HepG2 (cell line): Measurements from ENCODE around the gene RGS2. TPM values are rescaled to one million over a fixed set of nuclear protein-coding genes. Genes with fewer than 3 reads are reported as not detected.

Experiments
- ATAC-seq: fragments of 200-7000 bp; cut with Tn5 transposase; 3 replicates; pipeline ENCODE4 v1.9.1; 2020; ENCODE audit warnings: mild to moderate bottlenecking, moderate library complexity
- BruUV-seq: library from RNA; stranded (reverse); fragments of 400-500 nt; replicated peaks from 2 replicates; lab custom pipeline; 2021; lab: Mats Ljungman, UMichigan
- CTCF ChIA-PET: fragments of 300-600 bp; formaldehyde crosslinking; extraction: SDS; loops from one replicate; lab custom pipeline; 2021; ENCODE audit warnings: low total read pairs, inconsistent platforms, low intra/inter-chr PET ratio; lab: Yijun Ruan, JAX
- POLR2A ChIA-PET: fragments of 350-600 bp; sonication (Branson Sonifier 250); formaldehyde crosslinking; loops from one replicate; lab custom pipeline; 2020; ENCODE audit warnings: antibody characterized with exemption, inconsistent platforms; lab: Yijun Ruan, JAX
- DNase-seq: peaks from one replicate; pipeline ENCODE4 v3.0.0-alpha.2; 2015; ENCODE audit warnings: low spot score
- FAIRE-seq: peaks from 3 replicates; lab custom pipeline; 2011; peaks lifted over from hg19 to GRCh38; lab: Jason Lieb, UNC
- H2AFZ ChIP-seq: one replicate; pipeline ENCODE4 v1.6.1; 2011; ENCODE audit warnings: low read length, inconsistent platforms
- H3K27ac ChIP-seq: fragments of 300-600 bp; 3 replicates; pipeline ENCODE4 v1.8.0; 2011; ENCODE audit warnings: mixed run types, mild to moderate bottlenecking, mixed read lengths, low read length, inconsistent platforms; ENCODE audit not compliant: insufficient read depth; ENCODE audit errors: extremely low read length
- H3K27me3 ChIP-seq, 2 experiments: fragments of 200-600 bp in 1 of 2; 2 replicates in 1 of 2; 3 replicates in 1 of 2; pipeline versions ENCODE4 v1.6.0 to v1.8.0; 2011; ENCODE audit warnings: low read length in 2 of 2, mild to moderate bottlenecking in 2 of 2, moderate library complexity in 2 of 2, inconsistent platforms in 1 of 2; ENCODE audit not compliant: insufficient read depth in 2 of 2, control insufficient read depth in 1 of 2
- H3K36me3 ChIP-seq, 2 experiments: fragments of 200-600 bp in 1 of 2; replicated peaks in 1 of 2; 2 replicates in 1 of 2; 3 replicates in 1 of 2; pipeline versions ENCODE4 v1.5.1 to v1.8.0; 2011; ENCODE audit warnings: low read length in 2 of 2, inconsistent platforms in 1 of 2; ENCODE audit not compliant: insufficient read depth in 2 of 2, control insufficient read depth in 1 of 2
- H3K4me1 ChIP-seq: 2 replicates; pipeline ENCODE4 v1.5.1; 2012; ENCODE audit warnings: low read length, inconsistent platforms; ENCODE audit not compliant: insufficient read depth
- H3K4me2 ChIP-seq: 2 replicates; pipeline ENCODE4 v1.6.0; 2011; ENCODE audit warnings: low read depth, low read length, inconsistent platforms
- H3K4me3 ChIP-seq, 3 experiments: fragments of 200-600 bp in 1 of 3; sonication (generic), shearing (Covaris generic) in 1 of 3; replicated peaks in 1 of 3; 2 replicates each; pipeline ENCODE4 v1.5.1; 2011 to 2016; ENCODE audit warnings: low read length in 3 of 3, inconsistent platforms in 2 of 3, low read depth in 2 of 3, mild to moderate bottlenecking in 2 of 3, control low read depth in 1 of 3, mixed read lengths in 1 of 3; ENCODE audit not compliant: insufficient read depth in 1 of 3
- H3K79me2 ChIP-seq: one replicate; pipeline ENCODE4 v1.6.1; 2011; ENCODE audit warnings: low read length, inconsistent platforms; ENCODE audit not compliant: insufficient read depth
- H3K9ac ChIP-seq: 2 replicates; pipeline ENCODE4 v1.6.0; 2011; ENCODE audit warnings: mild to moderate bottlenecking, low read depth, low read length, inconsistent platforms; ENCODE audit not compliant: insufficient read depth
- H3K9me3 ChIP-seq: 2 replicates; pipeline ENCODE4 v1.5.1; 2012; ENCODE audit warnings: mild to moderate bottlenecking, low read length
- H4K20me1 ChIP-seq: 2 replicates; pipeline ENCODE4 v1.6.0; 2011; ENCODE audit warnings: inconsistent platforms, mild to moderate bottlenecking, low read length, moderate library complexity; ENCODE audit not compliant: insufficient read depth
- ATF6 ChIP-seq: sonication (generic); formaldehyde crosslinking; conservative IDR thresholded peaks from 2 replicates; pipeline ENCODE4 v1.4.0; 2020; ENCODE audit warnings: missing genetic modification reagents
- HOXD1 ChIP-seq: sonication (generic); formaldehyde crosslinking; IDR thresholded peaks from 2 replicates; pipeline ENCODE4 v1.5.0; 2020; ENCODE audit warnings: missing genetic modification reagents
- MAF1 ChIP-seq: sonication (generic); formaldehyde crosslinking; IDR thresholded peaks from 2 replicates; pipeline ENCODE4 v1.5.0; 2020; ENCODE audit warnings: missing genetic modification reagents, borderline replicate concordance
- PAX8 ChIP-seq: sonication (generic); formaldehyde crosslinking; IDR thresholded peaks from 2 replicates; pipeline ENCODE4 v1.8.0; 2022; ENCODE audit warnings: mild to moderate bottlenecking, missing genetic modification reagents, borderline replicate concordance
- POLR2G ChIP-seq: fragments of 200-400 bp; formaldehyde crosslinking; IDR thresholded peaks from 2 replicates; pipeline ENCODE4 v1.6.1; 2018; ENCODE audit warnings: mild to moderate bottlenecking, low read depth, low read length, moderate library complexity
- RFXAP ChIP-seq: sonication (generic); formaldehyde crosslinking; IDR thresholded peaks from 2 replicates; pipeline ENCODE4 v1.4.0; 2020; ENCODE audit warnings: missing genetic modification reagents, borderline replicate concordance
- SMAD1 ChIP-seq: sonication (generic); formaldehyde crosslinking; IDR thresholded peaks from 2 replicates; pipeline ENCODE4 v1.4.0; 2020; ENCODE audit warnings: missing genetic modification reagents, low read depth, mild to moderate bottlenecking, borderline replicate concordance
- ZBTB44 ChIP-seq: sonication (generic); formaldehyde crosslinking; IDR thresholded peaks from 2 replicates; pipeline ENCODE4 v1.4.0; 2020; ENCODE audit warnings: missing genetic modification reagents
- ZMYM2 ChIP-seq: sonication (generic); formaldehyde crosslinking; IDR thresholded peaks from 2 replicates; pipeline ENCODE4 v1.8.0; 2022; ENCODE audit warnings: mild to moderate bottlenecking, missing genetic modification reagents
- ZNF274 ChIP-seq: sonication (generic); formaldehyde crosslinking; IDR thresholded peaks from 2 replicates; pipeline ENCODE4 v1.5.1; 2020; ENCODE audit warnings: mild to moderate bottlenecking, missing genetic modification reagents
- ZNF318 ChIP-seq: sonication (generic); formaldehyde crosslinking; IDR thresholded peaks from 2 replicates; pipeline ENCODE4 v1.4.0; 2020; ENCODE audit warnings: mild to moderate bottlenecking, missing genetic modification reagents
- ZNF775 ChIP-seq: sonication (generic); formaldehyde crosslinking; IDR thresholded peaks from 2 replicates; pipeline ENCODE4 v1.4.0; 2020; ENCODE audit warnings: missing genetic modification reagents, mild to moderate bottlenecking, moderate library complexity, borderline replicate concordance
- in situ Hi-C: cut with HindIII; loops from 2 replicates; pipeline ENCODE4 v1.10.0; 2017; ENCODE audit warnings: low pct_unique_long_range_greater_than_20kb; ENCODE audit not compliant: extremely low pct_ligation_motif_present
- intact Hi-C: fragments of 100-400 bp; cut with micrococcal nuclease; formaldehyde crosslinking; loops from one replicate; pipeline ENCODE4 v1.10.0; 2022; ENCODE audit not compliant: unreplicated experiment
- polyA plus RNA-seq, 8 experiments: library from polyadenylated mRNA; depleted of rRNA in 3 of 8; stranded (reverse) in 7 of 8; unstranded in 1 of 8; fragments of >200 nt; fragmentation: Illumina TruSeq in 4 of 8; extraction: Trizol in 4 of 8; gene quantifications; 2 replicates each; pipeline versions ENCODE4 v1.2.1 to v1.2.3, GENCODE V29; 2011 to 2016; ENCODE audit warnings: low read depth in 4 of 8, missing spikeins in 1 of 8, mixed read lengths in 1 of 8; ENCODE audit not compliant: insufficient read depth in 1 of 8
- total RNA-seq, 5 experiments: library from RNA; depleted of rRNA; stranded (reverse); fragments of >200 nt; fragmentation: Illumina TruSeq; extraction: Trizol; gene quantifications; 2 replicates each; pipeline ENCODE4 v1.2.3, GENCODE V29; 2016; ENCODE audit warnings: low read depth in 1 of 5

The RGS2 gene
- total and polyA plus RNA-seq, 2 of the 13 experiments (the other 11 are each of a cell fraction or from before 2014, with no cell fraction given) = 0.64 to 1.4 TPM

GRCh38 chr1:192801451-192801850, 7.4 kb upstream of the RGS2 start (continued):
- TF ChIP-seq ZNF318 (CRISPR knock-in tag) (no peak), ZNF775 (no peak), POLR2G (no peak)

DNA sequence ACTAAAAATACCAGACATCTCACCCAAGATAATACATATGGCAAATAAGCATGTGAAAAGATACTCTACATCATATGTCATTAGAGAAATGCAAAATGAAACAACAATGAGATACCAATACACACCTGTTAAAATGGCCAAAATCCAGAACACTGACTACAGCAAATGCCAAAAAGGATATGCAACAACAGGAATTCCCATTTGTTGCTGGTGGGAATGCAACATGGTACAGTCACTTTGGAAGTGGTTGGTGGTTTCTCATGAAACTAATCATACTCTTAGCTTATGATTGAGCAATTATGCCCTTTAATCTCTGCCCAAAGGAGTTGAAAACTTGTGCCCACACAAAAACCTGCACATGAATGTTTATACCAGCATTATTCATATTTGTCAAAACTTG, 6.4 kb upstream of the RGS2 start:
- Histone ChIP-seq H3K27me3 (no peaks in the 10 kb centered on the region), H3K27ac (no peak overlapping the region), H3K79me2 (no peaks in the 10 kb centered on the region), H3K9ac (no peak overlapping the region), H3K4me3 (no peak overlapping the region), H3K36me3 (no peaks in the 10 kb centered on the region), H2AFZ (no peak overlapping the region), H3K9me3 (no peaks in the 10 kb centered on the region), H3K4me2 (no peak overlapping the region), H3K4me1 (peaks cover 3% of the 10 kb centered on the region), H4K20me1 (no peaks in the 10 kb centered on the region)
- CTCF ChIA-PET = no interaction called here
- POLR2A ChIA-PET = no interaction called here
- DNase-seq = no peak
- intact Hi-C loops = loop anchor here (10.0 kb wide), 1 partner anchor 158 kb away; no protein-coding TSS in a partner anchor
- in situ Hi-C loops = loop anchor here (10.0 kb wide), 1 partner anchor 322 kb away; the partner anchor contains the start of gene CDC73
- no peak for ATAC-seq
- FAIRE-seq = no peak
- BruUV-seq = no TSS peak
- TF ChIP-seq ZNF274 (CRISPR knock-in tag) (no peak), HOXD1 (CRISPR knock-in tag) (no peak), PAX8 (CRISPR knock-in tag) (no peak), ZBTB44 (no peak), ATF6 (CRISPR knock-in tag) (no peak), ZMYM2 (no peak), MAF1 (CRISPR knock-in tag) (no peak), SMAD1 (CRISPR knock-in tag) (no peak), RFXAP (CRISPR knock-in tag) (no peak)
